NCI-H1105 treated with DMSO at 0.1 percent for 48 hours (cell line): ENCODE measurements around the gene LRBA.

Experiments
- DNase-seq: peaks from one replicate; lab custom pipeline; 2025; lab: John Stamatoyannopoulos, UW

LRBA gene

GRCh38 chr4:150264595-150265161, 750.4 kb downstream of the LRBA start:
- DNase-seq, result no peak

GRCh38 chr4:150262611-150263010, 752.5 kb downstream of the LRBA start:
- no peak for DNase-seq

- DNase-seq, result no peak
These were observed 753.5 kb downstream of the LRBA start for GRCh38 chr4:150261571-150261970.

GRCh38 chr4:150259861-150260567, 755.1 kb downstream of the LRBA start:
- no peak for DNase-seq

- no peak for DNase-seq
These were observed 756.5 kb downstream of the LRBA start for GRCh38 chr4:150258569-150258968.

- DNase-seq, result no peak
These were observed 758.0 kb downstream of the LRBA start for GRCh38 chr4:150256841-150257730.

- DNase-seq, result no peak
These were observed 758.9 kb downstream of the LRBA start for GRCh38 chr4:150256225-150256620.

GRCh38 chr4:150255610-150256224, 759.4 kb downstream of the LRBA start:
- DNase-seq, result no peak

- no peak for DNase-seq
These were observed 761.0 kb downstream of the LRBA start for GRCh38 chr4:150253965-150254630.

- no peak for DNase-seq
These were observed 761.7 kb downstream of the LRBA start for GRCh38 chr4:150253416-150253815.

GRCh38 chr4:150252741-150253140, 762.3 kb downstream of the LRBA start:
- no peak for DNase-seq

GRCh38 chr4:150252306-150252705, 762.8 kb downstream of the LRBA start:
- no peak for DNase-seq

- no peak for DNase-seq
These were observed 763.3 kb downstream of the LRBA start for GRCh38 chr4:150251752-150252190.

- DNase-seq, result no peak
These were observed 764.0 kb downstream of the LRBA start for GRCh38 chr4:150250998-150251651.

GRCh38 chr4:150250293-150250997, 764.6 kb downstream of the LRBA start:
- no peak for DNase-seq

- DNase-seq, result no peak
These were observed 766.9 kb downstream of the LRBA start for GRCh38 chr4:150248181-150248580.

- no peak for DNase-seq
These were observed 767.9 kb downstream of the LRBA start for GRCh38 chr4:150247184-150247583.

GRCh38 chr4:150244600-150244999, 770.5 kb downstream of the LRBA start:
- peak; percentile 12 for DNase-seq

GRCh38 chr4:150243932-150244331, 771.2 kb downstream of the LRBA start:
- no peak for DNase-seq

- peak; percentile 17 for DNase-seq
These were observed 772.1 kb downstream of the LRBA start for GRCh38 chr4:150242820-150243458.
